Progenitor cell of endocrine pancreas (in vitro differentiated cells): ENCODE results near the gene SIGLEC7. TPM values are rescaled to one million over a fixed set of nuclear protein-coding genes. Genes with fewer than 3 reads are reported as not detected.

Experiments used
- DNase-seq: peaks from one replicate; pipeline ENCODE4 v3.0.0; 2021; ENCODE audit warnings: low spot score; ENCODE audit not compliant: unreplicated experiment
- H3K27ac Mint-ChIP-seq: 2 replicates; pipeline ENCODE4 v1.8.0; 2021; ENCODE audit warnings: mild to moderate bottlenecking, moderate library complexity, mixed read lengths
- H3K27me3 Mint-ChIP-seq: 2 replicates; pipeline ENCODE4 v1.8.0; 2021; ENCODE audit warnings: mixed read lengths
- H3K36me3 Mint-ChIP-seq: 2 replicates; pipeline ENCODE4 v1.8.0; 2022; ENCODE audit warnings: mixed read lengths; ENCODE audit not compliant: insufficient read depth
- H3K4me1 Mint-ChIP-seq: 2 replicates; pipeline ENCODE4 v1.8.0; 2021; ENCODE audit warnings: low read depth, mixed read lengths
- H3K4me3 Mint-ChIP-seq: 2 replicates; pipeline ENCODE4 v1.8.0; 2021; ENCODE audit warnings: low read depth, mild to moderate bottlenecking, moderate library complexity, mixed read lengths
- H3K9me3 Mint-ChIP-seq: 2 replicates; pipeline ENCODE4 v1.8.0; 2021; ENCODE audit warnings: low read depth, mixed read lengths
- CTCF ChIP-seq: fragments of 200-600 bp; sonication (generic); IDR thresholded peaks from one replicate; pipeline ENCODE4 v1.5.0; 2021; ENCODE audit warnings: antibody characterized with exemption, mild to moderate bottlenecking; ENCODE audit not compliant: unreplicated experiment
- total RNA-seq: library from RNA; stranded (reverse); gene quantifications from 2 replicates; pipeline ENCODE4 v1.2.1, GENCODE V29; 2021

The SIGLEC7 gene
- total RNA-seq, 1 donor from 2014 or later, result not detected

- no peak for TF ChIP-seq CTCF
- no peaks in the 10 kb centered on the region for H3K9me3 Mint-ChIP-seq
- H3K27me3 Mint-ChIP-seq, result peaks cover 12% of the 10 kb centered on the region
- DNase-seq, result no peak
- H3K4me1 Mint-ChIP-seq, result no peaks in the 10 kb centered on the region
- no peaks in the 10 kb centered on the region for H3K36me3 Mint-ChIP-seq
- no peak overlapping the region for H3K4me3 Mint-ChIP-seq
- no peak overlapping the region for H3K27ac Mint-ChIP-seq
Measured at GRCh38 chr19:51186323-51186722, 44.2 kb downstream of the SIGLEC7 start.

GRCh38 chr19:51187395-51188226 is 45.5 kb downstream of the SIGLEC7 start:
- H3K4me1 Mint-ChIP-seq, result no peaks in the 10 kb centered on the region
- no peak overlapping the region for H3K4me3 Mint-ChIP-seq
- TF ChIP-seq CTCF, result no peak
- no peak overlapping the region for H3K27ac Mint-ChIP-seq
- no peaks in the 10 kb centered on the region for H3K36me3 Mint-ChIP-seq
- H3K9me3 Mint-ChIP-seq, result no peaks in the 10 kb centered on the region
- no peak for DNase-seq
- H3K27me3 Mint-ChIP-seq, result peaks cover 12% of the 10 kb centered on the region

GRCh38 chr19:51188227-51188559 is 46.1 kb downstream of the SIGLEC7 start:
- H3K4me1 Mint-ChIP-seq, result no peaks in the 10 kb centered on the region
- no peaks in the 10 kb centered on the region for H3K9me3 Mint-ChIP-seq
- no peak for DNase-seq
- no peak for TF ChIP-seq CTCF
- H3K27ac Mint-ChIP-seq, result no peak overlapping the region
- H3K36me3 Mint-ChIP-seq, result no peaks in the 10 kb centered on the region
- peaks cover 12% of the 10 kb centered on the region for H3K27me3 Mint-ChIP-seq
- H3K4me3 Mint-ChIP-seq, result no peak overlapping the region

GRCh38 chr19:51192689-51193088 is 50.6 kb downstream of the SIGLEC7 start:
- Mint-ChIP-seq H3K27me3 (peaks cover 13% of the 10 kb centered on the region), H3K4me3 (no peak overlapping the region), H3K27ac (no peak overlapping the region), H3K9me3 (no peaks in the 10 kb centered on the region), H3K4me1 (no peaks in the 10 kb centered on the region), H3K36me3 (no peaks in the 10 kb centered on the region)
- TF ChIP-seq CTCF, result no peak
- DNase-seq, result no peak

- no peaks in the 10 kb centered on the region for H3K36me3 Mint-ChIP-seq
- H3K4me3 Mint-ChIP-seq, result no peak overlapping the region
- peaks cover 16% of the 10 kb centered on the region for H3K27me3 Mint-ChIP-seq
- no peak overlapping the region for H3K27ac Mint-ChIP-seq
- no peaks in the 10 kb centered on the region for H3K9me3 Mint-ChIP-seq
- no peak for TF ChIP-seq CTCF
- no peak for DNase-seq
- H3K4me1 Mint-ChIP-seq, result no peaks in the 10 kb centered on the region
Measured at GRCh38 chr19:51194527-51195315, 52.6 kb downstream of the SIGLEC7 start.
